NT2/D1 (cell line): ENCODE measurements around the gene SAP130.

Experiments
- SUZ12 ChIP-seq: IDR thresholded peaks from 2 replicates; pipeline ENCODE4 v1.6.1; 2011; ENCODE audit not compliant: insufficient read length, insufficient read depth; ENCODE audit errors: extremely low read depth
- YY1 ChIP-seq: IDR thresholded peaks from 2 replicates; pipeline ENCODE4 v1.6.1; 2011; ENCODE audit not compliant: insufficient read length, insufficient read depth
- ZNF274 ChIP-seq: IDR thresholded peaks from 2 replicates; pipeline ENCODE4 v1.6.1; 2011; ENCODE audit warnings: mild to moderate bottlenecking, low read depth, low read length

DNA sequence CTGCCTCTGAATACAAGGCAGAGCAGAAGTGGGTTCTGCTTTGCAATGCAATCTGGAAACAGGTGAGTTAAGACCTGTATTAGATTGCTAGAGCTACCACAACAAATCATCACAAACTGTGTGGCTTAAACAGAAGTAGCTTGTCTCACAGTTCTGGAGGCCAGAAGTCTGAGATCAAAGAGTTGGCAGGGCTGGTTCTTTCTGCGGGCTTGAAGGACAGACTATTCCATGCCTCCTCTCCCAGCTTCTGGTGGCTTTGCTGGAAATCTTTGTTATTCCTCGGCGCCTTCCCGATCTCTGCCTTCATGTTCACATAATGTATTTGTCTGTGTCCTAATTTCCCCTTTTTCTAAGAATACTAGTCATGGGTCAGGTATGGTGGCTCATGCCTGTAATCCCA is 58.4 kb downstream of the SAP130 start:
- no peak for TF ChIP-seq ZNF274
- TF ChIP-seq YY1: no peak
- TF ChIP-seq SUZ12: no peak
